GM23338 (cell line): Measurements from ENCODE around the gene FBXW8.

Source experiments
- CREB1 ChIP-seq: fragments of 250-450 bp; sonication (Bioruptor Pico); IDR thresholded peaks from 2 replicates; pipeline ENCODE4 v1.5.0; 2020; ENCODE audit warnings: low read depth, mild to moderate bottlenecking, moderate library complexity
- CTCF ChIP-seq, 2 experiments: fragments of 200-600 bp in 1 of 2; sonication (generic) in 1 of 2; conservative IDR thresholded peaks; 2 replicates each; pipeline versions ENCODE4 v1.5.1 to v1.6.1; 2016 to 2017; ENCODE audit warnings: antibody characterized with exemption in 2 of 2, low read depth in 2 of 2, mild to moderate bottlenecking in 2 of 2, moderate library complexity in 1 of 2
- ETS1 ChIP-seq: IDR thresholded peaks from 2 replicates; pipeline ENCODE4 v1.6.1; 2016; ENCODE audit warnings: antibody characterized with exemption
- EZH2 ChIP-seq: fragments of 200-600 bp; sonication (generic); IDR thresholded peaks from one replicate; pipeline ENCODE4 v1.8.0; 2017; ENCODE audit warnings: antibody characterized with exemption, mild to moderate bottlenecking, low read depth; ENCODE audit not compliant: unreplicated experiment
- EZH2phosphoT487 ChIP-seq: fragments of 200-600 bp; sonication (generic); IDR thresholded peaks from one replicate; pipeline ENCODE4 v1.8.1; 2018; ENCODE audit warnings: antibody characterized with exemption; ENCODE audit not compliant: unreplicated experiment
- JUNB ChIP-seq: IDR thresholded peaks from one replicate; pipeline ENCODE4 v1.6.1; 2016; ENCODE audit warnings: antibody characterized with exemption; ENCODE audit not compliant: unreplicated experiment
- NANOG ChIP-seq: IDR thresholded peaks from 2 replicates; pipeline ENCODE4 v1.6.1; 2016; ENCODE audit warnings: antibody characterized with exemption, borderline replicate concordance
- POLR2AphosphoS5 ChIP-seq: IDR thresholded peaks from 2 replicates; pipeline ENCODE4 v1.6.1; 2016; ENCODE audit warnings: antibody characterized with exemption, low read depth
- REST ChIP-seq: IDR thresholded peaks from one replicate; pipeline ENCODE4 v1.6.1; 2018; ENCODE audit warnings: antibody characterized with exemption; ENCODE audit not compliant: unreplicated experiment
- ZNF462 ChIP-seq: fragments of 250-450 bp; sonication (Bioruptor Pico); IDR thresholded peaks from 2 replicates; pipeline ENCODE4 v1.5.0; 2020; ENCODE audit warnings: mild to moderate bottlenecking, moderate library complexity

GRCh38 chr12:117017807-117018206 is 107.1 kb downstream of the FBXW8 start:
- TF ChIP-seq EZH2 = no peak
- no peak for TF ChIP-seq CTCF (conservative IDR thresholded peaks at IDR 0.05; ENCODE audit: low read depth in 2 of 2)
- TF ChIP-seq POLR2AphosphoS5 = no peak
- TF ChIP-seq ETS1 = no peak
- no peak for TF ChIP-seq NANOG
- no peak for TF ChIP-seq REST
- TF ChIP-seq EZH2phosphoT487 = no peak
- TF ChIP-seq JUNB = no peak
- TF ChIP-seq CREB1 (CRISPR knock-in tag) = no peak
- TF ChIP-seq ZNF462 (CRISPR knock-in tag) = no peak
